HG03066 (cell line): Measurements from ENCODE around the gene ABRACL.
"Not testable (repeated sequence)": the region's sequence is repeated elsewhere in the genome, so short reads cannot be mapped to it uniquely, and the experiment has no call there.

Source experiments
- ATAC-seq: cut with Tn5 transposase; IDR thresholded peaks from one replicate; pipeline ENCODE4 v1.9.1; 2021; ENCODE audit warnings: low read depth; ENCODE audit not compliant: unreplicated experiment

ABRACL gene

GRCh38 chr6:139028658-139029469 is at the start of gene ABRACL:
Gene ABRACL, plus strand, starts transcription at chr6:139028745. Its CDS starts 5,416 bp downstream, at chr6:139034161.
- peak; percentile 55 for ATAC-seq

- no peak for ATAC-seq
These were observed 49.2 kb upstream of the ABRACL start for GRCh38 chr6:138979365-138979764.

- ATAC-seq = no peak
These were observed 48.5 kb upstream of the ABRACL start for GRCh38 chr6:138979813-138980668.

DNA sequence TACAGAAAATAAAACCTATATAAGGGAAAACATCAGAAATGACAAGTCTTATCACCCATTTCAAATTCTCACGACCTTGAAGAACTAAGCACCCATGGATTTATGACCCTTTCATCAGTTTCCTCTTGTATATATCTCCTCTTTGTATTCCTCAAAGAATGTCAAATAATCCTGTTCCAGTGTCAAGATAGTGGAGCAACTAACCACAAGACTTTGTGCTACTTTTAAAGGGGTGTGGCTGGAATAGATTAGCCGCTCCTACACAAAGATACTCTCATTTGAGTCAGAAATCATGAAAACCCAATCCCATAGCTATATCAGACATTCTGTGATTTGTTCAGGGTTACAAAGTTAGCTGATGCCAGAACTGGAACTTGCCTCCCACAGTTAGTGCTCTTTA is 47.1 kb upstream of the ABRACL start:
- no peak for ATAC-seq

- no peak for ATAC-seq
These were observed 42.0 kb upstream of the ABRACL start for GRCh38 chr6:138986578-138986977.

- ATAC-seq = peak; percentile 16
These were observed 41.4 kb upstream of the ABRACL start for GRCh38 chr6:138987080-138987642.

GRCh38 chr6:138987643-138988468 is 40.7 kb upstream of the ABRACL start, which contains the start of gene REPS1:
Gene REPS1, minus strand, starts transcription at chr6:138988253. Its CDS starts 571 bp downstream, at chr6:138987682.
- peak; percentile 81 for ATAC-seq

DNA sequence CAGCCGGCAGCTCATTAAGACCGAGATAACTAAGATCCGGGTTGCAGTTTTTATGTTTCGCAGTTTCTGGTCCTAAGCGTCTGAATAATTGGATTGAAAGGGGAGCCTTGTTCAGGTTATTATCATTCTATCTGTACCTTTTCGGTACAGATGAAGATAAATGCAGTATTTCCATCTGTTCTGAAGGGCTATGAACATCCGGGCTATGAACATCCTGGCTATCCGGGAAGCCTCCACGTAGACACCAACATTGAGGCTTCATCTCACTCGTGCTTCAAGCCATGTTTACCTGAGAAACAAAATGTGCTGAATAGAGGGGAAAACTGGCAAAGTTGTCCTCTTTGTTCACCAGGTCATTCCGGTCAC is 40.1 kb upstream of the ABRACL start:
- ATAC-seq = peak; percentile 14

GRCh38 chr6:138989098-138989983 is 39.2 kb upstream of the ABRACL start:
- no peak for ATAC-seq

GRCh38 chr6:138991206-138991605 is 37.3 kb upstream of the ABRACL start:
- ATAC-seq = no peak

GRCh38 chr6:138992965-138993364 is 35.6 kb upstream of the ABRACL start:
- ATAC-seq = not testable (repeated sequence)

DNA sequence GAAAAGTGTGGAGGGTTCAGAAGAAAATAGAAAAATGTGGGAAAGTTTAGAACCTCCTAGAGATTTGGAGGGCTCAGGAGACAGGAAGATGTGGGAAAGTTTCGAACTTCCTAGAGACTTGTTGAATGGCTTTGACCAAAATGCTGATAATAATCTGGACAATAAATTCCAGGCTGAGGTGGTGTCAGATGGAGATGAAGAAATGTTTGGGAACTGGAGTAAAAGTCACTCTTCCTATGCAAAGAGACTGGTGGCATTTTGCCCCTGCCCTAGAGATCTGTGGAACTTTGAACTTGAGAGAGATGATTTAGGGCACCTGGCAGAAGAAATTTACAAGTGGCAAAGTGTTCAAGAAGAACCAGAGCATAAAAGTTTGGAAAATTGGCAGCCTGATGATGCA is 35.1 kb upstream of the ABRACL start:
- not testable (repeated sequence) for ATAC-seq

GRCh38 chr6:138996524-138996923 is 32.0 kb upstream of the ABRACL start:
- ATAC-seq = no peak

DNA sequence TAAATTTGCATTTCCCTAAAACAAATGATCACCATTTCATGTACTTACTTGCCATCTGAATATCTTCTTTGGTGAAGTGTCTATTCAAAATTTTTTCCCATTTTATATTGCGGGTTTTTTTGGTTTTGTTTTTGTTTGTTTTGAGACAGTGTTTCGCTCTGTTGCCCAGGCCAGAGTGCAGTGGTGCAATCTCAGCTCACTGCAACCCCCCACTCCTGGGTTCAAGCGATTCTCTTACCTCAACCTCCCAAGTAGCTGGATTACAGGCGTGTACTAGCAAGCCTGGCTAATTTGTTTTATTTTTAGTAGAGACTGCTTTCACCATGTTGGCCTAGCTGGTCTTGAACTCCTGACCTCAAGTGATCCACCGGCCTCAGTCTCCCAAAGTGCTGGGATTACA is 31.4 kb upstream of the ABRACL start:
- ATAC-seq = no peak

DNA sequence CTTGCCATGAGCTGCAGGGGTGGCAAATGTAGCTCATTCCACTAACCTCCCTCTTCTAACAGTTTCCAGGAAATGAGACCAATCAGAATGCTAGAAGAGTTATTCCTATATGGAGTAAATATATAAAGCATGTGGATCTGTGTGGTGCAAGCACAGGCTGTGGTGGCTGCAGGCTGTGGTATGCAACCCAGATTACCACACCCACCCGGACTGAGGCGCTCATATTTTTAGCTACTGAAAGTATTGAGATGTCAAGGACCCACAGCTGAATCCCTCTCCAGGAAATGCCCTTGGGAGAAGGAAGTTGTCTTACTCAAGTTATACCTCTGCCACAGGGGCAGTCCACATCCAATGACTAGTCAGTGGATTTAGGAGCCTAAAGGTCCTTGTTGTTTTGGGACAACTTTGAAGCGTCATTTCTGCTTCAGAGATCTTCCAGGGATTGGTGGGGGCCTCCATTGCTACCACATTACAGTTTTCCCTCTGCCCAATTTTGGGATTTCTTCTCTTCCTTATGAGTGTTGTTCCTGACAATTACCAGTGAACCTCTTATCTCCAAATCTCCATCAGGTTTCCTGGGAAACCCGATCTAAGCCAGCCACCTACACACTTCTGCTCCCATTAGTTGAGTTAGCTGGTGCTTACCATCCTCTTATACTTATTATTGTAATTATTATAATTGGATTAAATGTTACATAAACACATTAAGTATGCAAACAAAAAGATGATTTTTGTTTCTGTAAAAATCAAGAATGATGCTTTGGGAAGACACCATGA is 28.4 kb upstream of the ABRACL start:
- no peak for ATAC-seq

DNA sequence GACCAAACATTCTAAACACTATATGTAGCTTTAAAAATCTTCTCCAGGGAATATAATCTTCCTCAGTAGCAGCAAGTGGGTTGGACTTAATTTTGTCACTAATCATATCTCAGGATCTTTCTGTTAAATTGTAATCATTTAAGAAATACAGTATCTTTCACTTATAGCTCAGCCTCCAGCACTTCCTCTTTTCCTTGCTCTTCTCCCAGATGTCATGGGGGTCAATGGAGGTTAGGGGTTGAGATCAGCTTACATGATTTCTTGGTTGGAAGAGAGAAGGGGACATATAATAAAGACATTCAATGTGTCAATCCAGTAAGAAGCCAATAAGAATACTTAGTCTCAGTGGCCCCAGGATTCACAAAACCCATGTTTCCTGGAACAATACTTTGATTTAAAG is 24.8 kb upstream of the ABRACL start:
- no peak for ATAC-seq

- no peak for ATAC-seq
These were observed 22.1 kb upstream of the ABRACL start for GRCh38 chr6:139006477-139006876.

DNA sequence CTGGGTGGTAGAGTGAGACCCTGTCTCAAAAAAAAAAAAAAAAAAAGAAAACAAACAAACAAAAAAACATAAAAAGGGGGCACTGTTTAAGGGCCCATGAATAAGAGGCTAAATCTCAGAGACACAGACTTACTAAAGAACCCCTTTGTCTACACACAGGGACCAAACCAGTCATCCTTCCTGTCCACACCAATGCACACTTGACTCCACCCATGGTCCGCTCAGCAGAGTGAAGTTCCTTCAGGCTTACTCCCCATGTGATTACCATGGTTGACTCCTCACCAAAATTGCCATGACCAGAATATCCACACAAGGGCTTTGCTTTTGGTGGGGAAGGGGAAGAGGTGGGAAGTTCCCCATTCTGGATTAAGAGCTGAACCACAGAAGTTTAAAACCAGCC is 21.1 kb upstream of the ABRACL start:
- no peak for ATAC-seq

DNA sequence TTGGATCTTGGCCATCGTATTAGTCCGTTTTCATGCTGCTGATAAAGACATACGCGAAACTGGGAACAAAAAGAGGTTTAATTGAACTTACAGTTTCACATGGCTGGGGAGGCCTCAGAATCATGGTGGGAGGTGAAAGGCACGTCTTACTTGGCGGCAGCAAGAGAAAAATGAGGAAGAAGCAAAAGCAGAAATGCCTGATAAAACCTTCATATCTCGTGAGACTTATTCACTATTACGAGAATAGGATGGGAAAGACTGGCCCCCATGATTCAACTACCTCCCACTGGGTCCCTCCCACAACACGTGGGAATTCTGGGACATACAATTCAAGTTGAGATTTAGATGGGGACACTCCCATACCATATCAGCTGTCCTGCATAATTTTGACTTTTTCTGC is 20.4 kb upstream of the ABRACL start:
- ATAC-seq = no peak
